SK-N-SH (cell line): ENCODE data around the gene ADAMTSL1. TPM values are rescaled to one million over a fixed set of nuclear protein-coding genes. Genes with fewer than 3 reads are reported as not detected.

Source experiments
- CTCF ChIA-PET: fragments of 300-600, 350-600 bp; formaldehyde crosslinking; extraction: SDS; loops from one replicate; lab custom pipeline; 2021; lab: Yijun Ruan, JAX
- POLR2A ChIA-PET: fragments of 350-600 bp; sonication (Branson Sonifier 250); formaldehyde crosslinking; extraction: SDS; loops from one replicate; lab custom pipeline; 2020; ENCODE audit warnings: antibody characterized with exemption, inconsistent platforms; lab: Yijun Ruan, JAX
- DNase-seq: peaks from one replicate; pipeline ENCODE4 v3.0.0; 2012
- H2AFZ ChIP-seq: fragments of 200-600 bp; sonication (generic); 2 replicates; pipeline ENCODE4 v1.8.1; 2016; ENCODE audit warnings: antibody characterized with exemption, mild to moderate bottlenecking, low read depth
- H3F3A ChIP-seq: fragments of 200-600 bp; sonication (generic); replicated peaks from 2 replicates; pipeline ENCODE3; 2016; ENCODE audit warnings: antibody characterized with exemption, mild to moderate bottlenecking; ENCODE audit not compliant: insufficient read depth
- H3K27ac ChIP-seq, 2 experiments: fragments of 200-500 bp in 1 of 2; fragments of 200-600 bp in 1 of 2; sonication (Bioruptor generic) in 1 of 2; sonication (generic), shearing (Covaris generic) in 1 of 2; 2 replicates each; pipeline versions ENCODE4 v1.5.1 to v1.6.1; 2014 to 2016; ENCODE audit warnings: low read depth in 2 of 2, inconsistent platforms in 1 of 2, low read length in 1 of 2, mild to moderate bottlenecking in 1 of 2, mixed read lengths in 1 of 2
- H3K27me3 ChIP-seq: fragments of 200-600 bp; sonication (generic), shearing (Covaris generic); 2 replicates; pipeline ENCODE4 v1.6.1; 2016; ENCODE audit warnings: mixed run types; ENCODE audit not compliant: insufficient read depth
- H3K36me3 ChIP-seq, 2 experiments: fragments of 200-500 bp in 1 of 2; fragments of 200-600 bp in 1 of 2; sonication (Bioruptor generic) in 1 of 2; sonication (generic) in 1 of 2; replicated peaks in 1 of 2; 2 replicates each; pipeline versions ENCODE3 to v1.5.1; 2014 to 2016; ENCODE audit warnings: low read length in 1 of 2, mild to moderate bottlenecking in 1 of 2; ENCODE audit not compliant: insufficient read depth in 2 of 2, control insufficient read depth in 1 of 2
- H3K4me1 ChIP-seq, 2 experiments: fragments of 200-500 bp in 1 of 2; fragments of 200-600 bp in 1 of 2; sonication (Bioruptor generic) in 1 of 2; sonication (generic), shearing (Covaris generic) in 1 of 2; 2 replicates each; pipeline versions ENCODE4 v1.5.1 to v1.6.1; 2014 to 2016; ENCODE audit warnings: low read depth in 1 of 2, low read length in 1 of 2, mixed run types in 1 of 2; ENCODE audit not compliant: insufficient read depth in 2 of 2, control insufficient read depth in 1 of 2
- H3K4me2 ChIP-seq: fragments of 200-600 bp; sonication (generic), shearing (Covaris generic); 2 replicates; pipeline ENCODE4 v1.6.1; 2017; ENCODE audit warnings: mixed run types
- H3K4me3 ChIP-seq, 2 experiments: fragments of 200-500 bp in 1 of 2; fragments of 200-600 bp in 1 of 2; sonication (Bioruptor generic) in 1 of 2; sonication (generic), shearing (Covaris generic) in 1 of 2; 2 replicates each; pipeline versions ENCODE4 v1.5.1 to v1.8.1; 2014 to 2016; ENCODE audit warnings: low read depth in 2 of 2, inconsistent platforms in 1 of 2, low read length in 1 of 2, mild to moderate bottlenecking in 1 of 2, mixed read lengths in 1 of 2, moderate library complexity in 1 of 2
- H3K79me2 ChIP-seq: fragments of 200-600 bp; sonication (generic); 2 replicates; pipeline ENCODE4 v1.8.1; 2017; ENCODE audit warnings: mild to moderate bottlenecking; ENCODE audit not compliant: insufficient read depth
- H3K9ac ChIP-seq: fragments of 200-600 bp; sonication (generic); 2 replicates; pipeline ENCODE4 v1.6.1; 2017; ENCODE audit warnings: mixed run types
- H3K9me2 ChIP-seq: fragments of 200-600 bp; sonication (generic); 2 replicates; pipeline ENCODE4 v1.6.1; 2017; ENCODE audit warnings: mixed run types
- H3K9me3 ChIP-seq: fragments of 200-600 bp; sonication (generic); 2 replicates; pipeline ENCODE4 v1.6.1; 2017; ENCODE audit warnings: mixed run types, mild to moderate bottlenecking, moderate library complexity
- H4K20me1 ChIP-seq: fragments of 200-600 bp; sonication (generic); 2 replicates; pipeline ENCODE4 v1.6.1; 2017; ENCODE audit warnings: mild to moderate bottlenecking, mixed run types; ENCODE audit not compliant: insufficient read depth
- ELF1 ChIP-seq: IDR thresholded peaks from 2 replicates; pipeline ENCODE4 v1.4.0; 2012
- EP300 ChIP-seq, 2 experiments: IDR thresholded peaks; 2 replicates each; pipeline versions ENCODE4 v1.4.0 to v1.6.1; 2012; ENCODE audit warnings: borderline replicate concordance in 1 of 2, low read depth in 1 of 2, low read length in 1 of 2
- EZH2phosphoT487 ChIP-seq: fragments of 200-600 bp; sonication (generic); IDR thresholded peaks from 2 replicates; pipeline ENCODE4 v1.6.1; 2017; ENCODE audit warnings: low read depth, mixed run types, mild to moderate bottlenecking, antibody characterized with exemption, moderate library complexity, borderline replicate concordance
- FOSL2 ChIP-seq: IDR thresholded peaks from 2 replicates; pipeline ENCODE4 v1.4.0; 2012; ENCODE audit warnings: low read depth, mild to moderate bottlenecking, moderate library complexity, borderline replicate concordance
- FOXJ3 ChIP-seq: sonication (generic); formaldehyde crosslinking; IDR thresholded peaks from 2 replicates; pipeline ENCODE4 v1.5.1; 2020; ENCODE audit warnings: mild to moderate bottlenecking, missing genetic modification reagents
- FOXM1 ChIP-seq: IDR thresholded peaks from 2 replicates; pipeline ENCODE4 v1.4.0; 2012; ENCODE audit warnings: low read depth, mild to moderate bottlenecking
- JUND ChIP-seq: IDR thresholded peaks from 2 replicates; pipeline ENCODE4 v1.4.0; 2012
- POLR2AphosphoS5 ChIP-seq: IDR thresholded peaks from 2 replicates; pipeline ENCODE4 v1.6.1; 2012; ENCODE audit warnings: low read depth, low read length
- RAD21 ChIP-seq: IDR thresholded peaks from 2 replicates; pipeline ENCODE4 v1.6.1; 2012; ENCODE audit warnings: mild to moderate bottlenecking, low read length
- SIN3A ChIP-seq: IDR thresholded peaks from 2 replicates; pipeline ENCODE4 v1.6.1; 2012; ENCODE audit warnings: low read depth, mild to moderate bottlenecking, low read length, moderate library complexity, borderline replicate concordance
- TAF1 ChIP-seq: IDR thresholded peaks from 2 replicates; pipeline ENCODE4 v1.6.1; 2012; ENCODE audit warnings: low read depth, mild to moderate bottlenecking, low read length, moderate library complexity, borderline replicate concordance
- TCF12 ChIP-seq: IDR thresholded peaks from 2 replicates; pipeline ENCODE4 v1.4.0; 2012
- WGBS: methylation state at CpG from one replicate; pipeline ENCODE4 v1.1.6; 2017; ENCODE audit warnings: low lambda C conversion rate; 5-methylcytosine and 5-hydroxymethylcytosine counted together
- polyA plus RNA-seq, 3 experiments: library from polyadenylated mRNA; depleted of rRNA; stranded (reverse); fragments of >200 nt; gene quantifications; 2 replicates each; pipeline ENCODE4 v1.2.3, GENCODE V29; 2012
- TF ChIP-seq, protein P1 (sequence below): IDR thresholded peaks from 2 replicates; pipeline ENCODE4; 2012
- TF ChIP-seq, protein P2 (sequence below): fragments of 150-350 bp; IDR thresholded peaks from 2 replicates; pipeline ENCODE4 v1.6.1; 2017; ENCODE audit warnings: antibody characterized with exemption, low read length, low read depth, borderline replicate concordance
- TF ChIP-seq, protein P3 (sequence below): IDR thresholded peaks from 2 replicates; pipeline ENCODE4 v1.4.0; 2012; ENCODE audit warnings: low read depth, borderline replicate concordance

The ADAMTSL1 gene
- polyA plus RNA-seq, 1 of the 3 experiments (the other 2 are of a cell fraction), result 114 TPM

DNA sequence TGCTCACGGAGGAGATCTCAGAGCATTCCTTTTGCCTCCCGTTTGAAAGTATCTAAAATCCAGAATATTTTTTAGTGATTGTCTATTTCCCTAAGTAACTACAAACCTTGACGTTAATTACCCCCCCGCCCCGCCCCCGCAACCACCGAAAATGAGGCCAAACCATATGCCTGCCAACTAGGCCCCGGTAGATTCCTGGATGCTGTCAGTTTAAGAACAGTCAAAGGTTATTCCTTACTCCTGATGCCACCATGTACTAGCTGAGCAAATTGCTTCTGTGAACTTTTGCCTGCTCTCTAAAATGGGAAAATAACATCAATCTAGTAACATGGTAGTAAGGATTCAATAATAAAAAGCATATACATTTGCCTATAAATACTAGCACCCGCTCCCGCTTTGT lies 314.3 kb downstream of the ADAMTSL1 start:
- H3K27ac ChIP-seq, result no peak overlapping the region; a peak in 1 of 4 replicates
- TF ChIP-seq SIN3A, result no peak
- TF ChIP-seq, protein P1, sequence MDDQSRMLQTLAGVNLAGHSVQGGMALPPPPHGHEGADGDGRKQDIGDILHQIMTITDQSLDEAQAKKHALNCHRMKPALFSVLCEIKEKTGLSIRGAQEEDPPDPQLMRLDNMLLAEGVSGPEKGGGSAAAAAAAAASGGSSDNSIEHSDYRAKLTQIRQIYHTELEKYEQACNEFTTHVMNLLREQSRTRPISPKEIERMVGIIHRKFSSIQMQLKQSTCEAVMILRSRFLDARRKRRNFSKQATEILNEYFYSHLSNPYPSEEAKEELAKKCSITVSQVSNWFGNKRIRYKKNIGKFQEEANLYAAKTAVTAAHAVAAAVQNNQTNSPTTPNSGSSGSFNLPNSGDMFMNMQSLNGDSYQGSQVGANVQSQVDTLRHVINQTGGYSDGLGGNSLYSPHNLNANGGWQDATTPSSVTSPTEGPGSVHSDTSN, result no peak
- no peak for TF ChIP-seq TAF1
- TF ChIP-seq FOSL2, result no peak
- no peak for TF ChIP-seq FOXJ3
- no peak for TF ChIP-seq RAD21
- TF ChIP-seq EP300 (IDR thresholded peaks at IDR 0.05; ENCODE audit: borderline replicate concordance in 1 of 2, low read depth in 1 of 2, low read length in 1 of 2), result no peak
- no peak for TF ChIP-seq ELF1
- TF ChIP-seq, protein P2, sequence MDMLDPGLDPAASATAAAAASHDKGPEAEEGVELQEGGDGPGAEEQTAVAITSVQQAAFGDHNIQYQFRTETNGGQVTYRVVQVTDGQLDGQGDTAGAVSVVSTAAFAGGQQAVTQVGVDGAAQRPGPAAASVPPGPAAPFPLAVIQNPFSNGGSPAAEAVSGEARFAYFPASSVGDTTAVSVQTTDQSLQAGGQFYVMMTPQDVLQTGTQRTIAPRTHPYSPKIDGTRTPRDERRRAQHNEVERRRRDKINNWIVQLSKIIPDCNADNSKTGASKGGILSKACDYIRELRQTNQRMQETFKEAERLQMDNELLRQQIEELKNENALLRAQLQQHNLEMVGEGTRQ, result no peak
- no peak for TF ChIP-seq TCF12
- TF ChIP-seq EZH2phosphoT487, result no peak
- TF ChIP-seq JUND, result no peak
- no peak for TF ChIP-seq POLR2AphosphoS5
- TF ChIP-seq, protein P3, sequence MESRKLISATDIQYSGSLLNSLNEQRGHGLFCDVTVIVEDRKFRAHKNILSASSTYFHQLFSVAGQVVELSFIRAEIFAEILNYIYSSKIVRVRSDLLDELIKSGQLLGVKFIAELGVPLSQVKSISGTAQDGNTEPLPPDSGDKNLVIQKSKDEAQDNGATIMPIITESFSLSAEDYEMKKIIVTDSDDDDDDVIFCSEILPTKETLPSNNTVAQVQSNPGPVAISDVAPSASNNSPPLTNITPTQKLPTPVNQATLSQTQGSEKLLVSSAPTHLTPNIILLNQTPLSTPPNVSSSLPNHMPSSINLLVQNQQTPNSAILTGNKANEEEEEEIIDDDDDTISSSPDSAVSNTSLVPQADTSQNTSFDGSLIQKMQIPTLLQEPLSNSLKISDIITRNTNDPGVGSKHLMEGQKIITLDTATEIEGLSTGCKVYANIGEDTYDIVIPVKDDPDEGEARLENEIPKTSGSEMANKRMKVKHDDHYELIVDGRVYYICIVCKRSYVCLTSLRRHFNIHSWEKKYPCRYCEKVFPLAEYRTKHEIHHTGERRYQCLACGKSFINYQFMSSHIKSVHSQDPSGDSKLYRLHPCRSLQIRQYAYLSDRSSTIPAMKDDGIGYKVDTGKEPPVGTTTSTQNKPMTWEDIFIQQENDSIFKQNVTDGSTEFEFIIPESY, result no peak
- TF ChIP-seq FOXM1, result no peak
- TF ChIP-seq, all 33 proteins: peak for 0
- CTCF ChIA-PET, result interaction anchor here (0.7 kb wide), 1 partner anchor 215 kb away, joined by 3 read pairs; no protein-coding TSS in a partner anchor
- Histone ChIP-seq H3K36me3 (peaks cover 3 to 41% of the 10 kb centered on the region in 2 experiments), H3K9ac (no peak overlapping the region), H4K20me1 (no peaks in the 10 kb centered on the region), H3K9me3 (no peaks in the 10 kb centered on the region), H3K79me2 (peaks cover 8% of the 10 kb centered on the region; the same call in 1 of the 2 replicates), H3F3A (peaks cover 16% of the 10 kb centered on the region), H3K9me2 (no peaks in the 10 kb centered on the region), H3K4me2 (no peak overlapping the region), H3K27me3 (no peaks in the 10 kb centered on the region), H3K4me1 (peaks cover 0 to 21% of the 10 kb centered on the region in 2 experiments; a peak in 3 of 4 replicates), H2AFZ (no peak overlapping the region), H3K4me3 (no peak overlapping the region)
- POLR2A ChIA-PET, result no interaction called here
- 91% methylated on average over 10 of the region's 10 CpGs for WGBS
- no peak for DNase-seq
